HL-60 (cell line): Measurements from ENCODE around the gene EPHA4.

Experiments
- DNase-seq, 2 experiments: peaks; one replicate each; pipeline ENCODE4 v3.0.0-alpha.2; 2010 to 2020; ENCODE audit warnings: low read depth in 1 of 2, low spot score in 1 of 2
- H3K27ac ChIP-seq: fragments of 250-450 bp; sonication (Bioruptor Pico); replicated peaks from 2 replicates; pipeline ENCODE4 v1.5.1; 2020; ENCODE audit warnings: mild to moderate bottlenecking, moderate library complexity
- H3K27me3 ChIP-seq: fragments of 250-450 bp; sonication (Bioruptor Pico); 2 replicates; pipeline ENCODE4 v1.5.1; 2021; ENCODE audit warnings: mild to moderate bottlenecking, moderate library complexity; ENCODE audit not compliant: insufficient read depth, poor library complexity, severe bottlenecking
- H3K4me3 ChIP-seq: replicated peaks from 2 replicates; pipeline ENCODE4 v1.5.1; 2011; ENCODE audit warnings: mild to moderate bottlenecking, control low read depth, low read length; ENCODE audit not compliant: insufficient read depth
- GABPA ChIP-seq: IDR thresholded peaks from 2 replicates; pipeline ENCODE4 v1.6.1; 2012; ENCODE audit warnings: low read depth
- POLR2AphosphoS5 ChIP-seq: IDR thresholded peaks from 2 replicates; pipeline ENCODE4 v1.6.1; 2012; ENCODE audit warnings: low read depth
- SPI1 ChIP-seq: IDR thresholded peaks from 2 replicates; pipeline ENCODE4 v1.6.1; 2012; ENCODE audit warnings: low read depth, mild to moderate bottlenecking, borderline replicate concordance
- TF ChIP-seq, protein P1 (sequence below): IDR thresholded peaks from 2 replicates; pipeline ENCODE4 v1.6.1; 2012; ENCODE audit warnings: low read depth; ENCODE audit not compliant: insufficient replicate concordance
- TF ChIP-seq, protein P2 (sequence below): IDR thresholded peaks from one replicate; pipeline ENCODE4 v1.5.1; 2011; ENCODE audit warnings: low read length, control low read depth, inconsistent platforms; ENCODE audit not compliant: insufficient read depth

Gene EPHA4

DNA sequence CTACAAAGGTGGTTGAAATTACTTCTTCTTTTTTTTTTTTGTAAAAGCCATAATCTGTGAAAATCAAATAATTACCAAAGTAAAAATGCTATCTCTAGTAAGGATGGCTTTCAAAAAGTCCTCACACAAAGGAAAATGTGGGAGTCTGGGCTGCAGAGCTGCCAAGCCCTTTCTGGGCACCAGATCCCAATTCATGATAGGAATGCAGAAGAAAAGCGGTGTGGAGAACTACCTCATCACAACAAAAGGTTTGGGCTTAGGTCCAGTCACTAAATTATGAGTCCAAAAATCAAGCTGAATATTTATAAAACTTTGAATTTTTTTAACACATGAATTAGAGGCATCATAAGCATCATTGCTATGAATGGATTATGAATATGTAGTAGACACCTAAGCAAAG lies 30.8 kb upstream of the EPHA4 start:
- TF ChIP-seq, protein P1, sequence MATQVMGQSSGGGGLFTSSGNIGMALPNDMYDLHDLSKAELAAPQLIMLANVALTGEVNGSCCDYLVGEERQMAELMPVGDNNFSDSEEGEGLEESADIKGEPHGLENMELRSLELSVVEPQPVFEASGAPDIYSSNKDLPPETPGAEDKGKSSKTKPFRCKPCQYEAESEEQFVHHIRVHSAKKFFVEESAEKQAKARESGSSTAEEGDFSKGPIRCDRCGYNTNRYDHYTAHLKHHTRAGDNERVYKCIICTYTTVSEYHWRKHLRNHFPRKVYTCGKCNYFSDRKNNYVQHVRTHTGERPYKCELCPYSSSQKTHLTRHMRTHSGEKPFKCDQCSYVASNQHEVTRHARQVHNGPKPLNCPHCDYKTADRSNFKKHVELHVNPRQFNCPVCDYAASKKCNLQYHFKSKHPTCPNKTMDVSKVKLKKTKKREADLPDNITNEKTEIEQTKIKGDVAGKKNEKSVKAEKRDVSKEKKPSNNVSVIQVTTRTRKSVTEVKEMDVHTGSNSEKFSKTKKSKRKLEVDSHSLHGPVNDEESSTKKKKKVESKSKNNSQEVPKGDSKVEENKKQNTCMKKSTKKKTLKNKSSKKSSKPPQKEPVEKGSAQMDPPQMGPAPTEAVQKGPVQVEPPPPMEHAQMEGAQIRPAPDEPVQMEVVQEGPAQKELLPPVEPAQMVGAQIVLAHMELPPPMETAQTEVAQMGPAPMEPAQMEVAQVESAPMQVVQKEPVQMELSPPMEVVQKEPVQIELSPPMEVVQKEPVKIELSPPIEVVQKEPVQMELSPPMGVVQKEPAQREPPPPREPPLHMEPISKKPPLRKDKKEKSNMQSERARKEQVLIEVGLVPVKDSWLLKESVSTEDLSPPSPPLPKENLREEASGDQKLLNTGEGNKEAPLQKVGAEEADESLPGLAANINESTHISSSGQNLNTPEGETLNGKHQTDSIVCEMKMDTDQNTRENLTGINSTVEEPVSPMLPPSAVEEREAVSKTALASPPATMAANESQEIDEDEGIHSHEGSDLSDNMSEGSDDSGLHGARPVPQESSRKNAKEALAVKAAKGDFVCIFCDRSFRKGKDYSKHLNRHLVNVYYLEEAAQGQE, result no peak
- TF ChIP-seq, protein P2, sequence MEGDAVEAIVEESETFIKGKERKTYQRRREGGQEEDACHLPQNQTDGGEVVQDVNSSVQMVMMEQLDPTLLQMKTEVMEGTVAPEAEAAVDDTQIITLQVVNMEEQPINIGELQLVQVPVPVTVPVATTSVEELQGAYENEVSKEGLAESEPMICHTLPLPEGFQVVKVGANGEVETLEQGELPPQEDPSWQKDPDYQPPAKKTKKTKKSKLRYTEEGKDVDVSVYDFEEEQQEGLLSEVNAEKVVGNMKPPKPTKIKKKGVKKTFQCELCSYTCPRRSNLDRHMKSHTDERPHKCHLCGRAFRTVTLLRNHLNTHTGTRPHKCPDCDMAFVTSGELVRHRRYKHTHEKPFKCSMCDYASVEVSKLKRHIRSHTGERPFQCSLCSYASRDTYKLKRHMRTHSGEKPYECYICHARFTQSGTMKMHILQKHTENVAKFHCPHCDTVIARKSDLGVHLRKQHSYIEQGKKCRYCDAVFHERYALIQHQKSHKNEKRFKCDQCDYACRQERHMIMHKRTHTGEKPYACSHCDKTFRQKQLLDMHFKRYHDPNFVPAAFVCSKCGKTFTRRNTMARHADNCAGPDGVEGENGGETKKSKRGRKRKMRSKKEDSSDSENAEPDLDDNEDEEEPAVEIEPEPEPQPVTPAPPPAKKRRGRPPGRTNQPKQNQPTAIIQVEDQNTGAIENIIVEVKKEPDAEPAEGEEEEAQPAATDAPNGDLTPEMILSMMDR, result no peak
- TF ChIP-seq POLR2AphosphoS5, result no peak
- TF ChIP-seq GABPA, result no peak
- TF ChIP-seq SPI1, result no peak
- no peak for DNase-seq
- no peak overlapping the region for H3K4me3 ChIP-seq
- no peak overlapping the region for H3K27ac ChIP-seq
- H3K27me3 ChIP-seq, result no peaks in the 10 kb centered on the region

DNA sequence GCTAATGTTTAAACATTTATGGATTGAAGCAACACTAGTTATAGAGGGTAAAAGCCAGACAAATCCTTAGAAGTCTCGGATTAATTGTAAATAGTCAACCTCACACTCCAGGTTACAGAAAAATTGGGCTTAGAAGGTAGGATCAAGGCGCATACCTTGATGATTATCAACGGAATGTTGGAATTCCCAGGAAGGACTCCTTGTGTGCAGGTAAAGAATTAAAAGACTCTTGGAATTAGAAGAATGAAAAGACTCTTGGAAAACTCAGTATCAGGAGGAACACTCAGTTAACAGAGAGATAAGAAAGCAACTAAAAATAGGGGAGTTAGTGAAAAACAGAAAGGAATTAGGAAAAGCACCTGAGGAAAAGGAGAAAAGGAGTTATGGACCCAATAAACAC lies 29.3 kb upstream of the EPHA4 start:
- TF ChIP-seq, protein P1, result no peak
- TF ChIP-seq POLR2AphosphoS5, result no peak
- no peak for TF ChIP-seq GABPA
- TF ChIP-seq SPI1, result no peak
- TF ChIP-seq, protein P2, result no peak
- DNase-seq, result no peak

DNA sequence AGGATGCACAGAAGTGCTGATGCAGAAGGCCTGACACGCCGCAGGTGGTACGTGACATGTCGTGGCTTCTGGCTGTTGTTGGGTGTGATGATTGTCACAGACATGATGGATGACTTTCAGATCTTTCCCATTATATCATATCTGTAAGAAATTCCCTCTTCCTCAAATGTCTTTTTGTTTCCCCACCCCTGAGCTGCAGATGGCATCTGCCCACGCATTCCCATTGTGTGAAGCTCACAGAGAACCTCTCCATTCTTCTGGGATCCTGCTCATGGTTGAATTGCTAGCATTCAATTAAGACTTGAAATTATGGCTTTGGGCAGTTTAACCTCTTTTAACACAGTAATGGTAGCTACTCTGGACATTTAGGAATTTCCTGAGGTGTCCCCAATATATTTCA lies 28.3 kb upstream of the EPHA4 start:
- H3K4me3 ChIP-seq, result no peak overlapping the region
- H3K27me3 ChIP-seq, result no peaks in the 10 kb centered on the region
- DNase-seq, result no peak
- TF ChIP-seq POLR2AphosphoS5, result no peak
- no peak for TF ChIP-seq GABPA
- TF ChIP-seq, protein P1, result no peak
- H3K27ac ChIP-seq, result no peak overlapping the region

More for the DNA sequence above, 29.3 kb upstream of the EPHA4 start:
- H3K27me3 ChIP-seq, result no peaks in the 10 kb centered on the region
- H3K4me3 ChIP-seq, result no peak overlapping the region
- H3K27ac ChIP-seq, result no peak overlapping the region

DNA sequence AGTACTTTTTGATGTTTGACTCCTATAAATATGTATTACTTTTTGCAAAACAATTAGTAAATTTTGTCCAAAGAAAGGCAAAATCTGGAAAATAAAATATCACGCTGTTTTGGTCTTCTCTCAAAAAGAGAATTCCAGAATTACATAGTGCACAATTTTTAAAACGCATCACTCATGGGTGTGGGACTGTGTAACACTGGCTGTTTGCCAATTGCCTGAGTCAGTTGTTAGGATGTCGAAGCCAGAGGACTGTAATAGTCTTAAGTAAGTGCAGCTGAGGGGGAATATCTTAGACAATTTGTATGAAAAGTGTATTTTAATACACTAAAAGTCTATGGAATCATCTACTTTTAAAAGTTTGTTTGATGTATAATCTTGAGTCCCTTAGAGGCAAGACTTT lies 24.1 kb upstream of the EPHA4 start:
- no peak for DNase-seq
- TF ChIP-seq SPI1 (no peak), GABPA (no peak), POLR2AphosphoS5 (no peak)
- TF ChIP-seq, protein P1, result no peak
- TF ChIP-seq, protein P2, result no peak
- H3K27ac ChIP-seq, result no peak overlapping the region

More for the DNA sequence above, 24.1 kb upstream of the EPHA4 start:
- Histone ChIP-seq H3K27me3 (no peaks in the 10 kb centered on the region), H3K4me3 (no peak overlapping the region)
